NCI-H2196 (cell line): Measurements from ENCODE around the gene TMEM44.
"Not testable (repeated sequence)": the region's sequence is repeated elsewhere in the genome, so short reads cannot be mapped to it uniquely, and the experiment has no call there.

Source experiments
- DNase-seq: peaks from one replicate; lab custom pipeline; 2025; ENCODE audit not compliant: unreplicated experiment; lab: John Stamatoyannopoulos, UW

The TMEM44 gene

DNA sequence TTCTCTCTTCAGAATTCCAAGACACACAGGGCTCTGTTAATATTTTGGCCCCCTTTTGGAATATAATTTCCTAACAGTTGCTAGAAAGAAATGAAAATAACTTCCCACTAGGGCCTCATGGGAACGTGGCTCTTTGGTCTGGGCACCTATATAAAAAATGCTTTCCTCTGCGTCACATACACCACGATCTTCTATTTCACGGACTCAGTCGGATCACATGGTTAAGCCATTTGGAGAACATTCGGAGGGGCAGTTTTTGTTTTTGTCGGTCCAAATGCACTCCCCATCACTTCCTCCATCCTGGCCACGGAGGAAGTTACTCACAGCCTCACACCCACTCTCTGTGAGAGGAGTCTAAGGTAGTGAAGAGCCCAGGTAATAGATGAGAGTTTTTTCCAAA, 21.0 kb downstream of the TMEM44 start:
- DNase-seq = no peak

DNA sequence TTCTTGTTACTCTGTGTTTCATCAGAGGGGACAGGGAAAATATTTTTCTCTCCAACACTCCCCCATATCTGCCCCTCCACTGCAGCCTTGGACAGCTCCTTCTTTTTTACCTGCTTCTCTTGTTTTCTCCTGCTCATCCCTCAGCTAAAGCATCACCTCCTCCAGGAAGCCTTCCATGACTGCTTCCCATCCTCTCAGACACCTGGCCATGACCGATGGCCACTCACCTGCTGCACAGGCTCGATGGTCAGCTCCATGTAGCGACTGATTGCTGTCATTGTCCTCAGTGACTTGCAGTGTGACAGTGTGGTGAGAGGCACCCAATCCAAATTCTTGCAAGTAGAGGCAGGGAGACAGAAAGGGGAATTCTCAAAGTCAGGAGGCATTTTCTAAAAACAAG, 22.5 kb downstream of the TMEM44 start:
- DNase-seq = no peak

DNA sequence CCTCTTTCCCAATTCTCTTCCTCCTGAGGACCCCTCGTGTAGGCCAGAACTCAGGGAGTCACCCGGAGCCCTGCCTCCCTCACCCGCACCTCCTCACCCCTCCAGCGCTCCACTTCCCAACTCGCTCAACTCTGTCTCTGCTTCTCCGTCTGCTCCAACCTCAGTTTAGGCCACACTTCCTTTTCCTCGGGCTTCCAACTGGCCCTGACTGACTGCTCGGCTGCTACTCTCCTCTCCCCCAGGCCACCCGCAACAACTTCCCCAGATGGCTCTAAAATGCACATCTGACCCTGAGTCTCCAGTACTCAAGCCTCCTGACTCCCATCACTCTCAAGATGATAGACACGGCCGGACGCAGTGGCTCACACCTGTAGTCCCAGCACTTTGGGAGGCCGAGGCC, 23.6 kb downstream of the TMEM44 start:
- no peak for DNase-seq

DNA sequence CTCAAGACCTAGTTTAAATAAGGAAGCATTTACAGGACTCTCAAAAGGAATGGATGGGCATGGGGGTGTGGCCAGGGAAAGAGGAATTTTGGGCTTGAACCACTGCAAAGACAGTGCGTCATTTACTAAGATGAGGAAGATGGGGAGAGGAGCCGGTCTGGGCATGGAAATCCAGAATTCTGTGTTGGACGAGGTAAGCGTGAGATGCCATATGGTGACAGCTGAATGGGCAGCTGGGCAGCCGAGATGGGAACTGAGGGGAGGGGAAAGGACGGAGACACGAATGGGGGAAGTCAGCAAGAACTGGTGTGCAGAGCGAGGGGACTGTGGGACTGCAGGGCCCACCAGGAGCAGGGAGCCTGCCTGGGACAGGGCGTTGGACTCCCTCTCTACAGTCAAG, 24.2 kb downstream of the TMEM44 start:
- no peak for DNase-seq

- DNase-seq = no peak
These were observed 25.4 kb downstream of the TMEM44 start for GRCh38 chr3:194607592-194608389.

DNA sequence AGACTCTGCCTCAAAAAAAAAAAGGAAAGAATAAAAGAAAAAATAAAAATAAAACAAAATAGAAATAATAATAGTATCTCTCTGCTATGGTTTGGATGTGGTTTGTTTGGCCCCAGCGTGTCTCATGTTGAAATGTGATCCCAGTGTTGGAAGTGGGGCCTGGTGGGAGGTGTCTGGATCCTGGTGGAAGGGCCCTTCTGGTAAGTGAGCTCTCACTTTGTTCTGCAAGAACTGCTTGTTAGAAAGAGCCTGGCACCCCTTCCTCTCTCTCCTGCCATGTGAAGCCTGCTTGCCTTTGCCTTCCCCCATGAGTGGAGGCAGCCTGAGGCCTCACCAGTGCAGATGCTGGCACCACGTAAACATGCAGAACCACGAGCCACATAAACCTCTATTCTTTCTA, 26.3 kb downstream of the TMEM44 start:
- DNase-seq = no peak

GRCh38 chr3:194606163-194606562, 27.1 kb downstream of the TMEM44 start:
- no peak for DNase-seq

GRCh38 chr3:194605314-194605713, 27.9 kb downstream of the TMEM44 start:
- not testable (repeated sequence) for DNase-seq

DNA sequence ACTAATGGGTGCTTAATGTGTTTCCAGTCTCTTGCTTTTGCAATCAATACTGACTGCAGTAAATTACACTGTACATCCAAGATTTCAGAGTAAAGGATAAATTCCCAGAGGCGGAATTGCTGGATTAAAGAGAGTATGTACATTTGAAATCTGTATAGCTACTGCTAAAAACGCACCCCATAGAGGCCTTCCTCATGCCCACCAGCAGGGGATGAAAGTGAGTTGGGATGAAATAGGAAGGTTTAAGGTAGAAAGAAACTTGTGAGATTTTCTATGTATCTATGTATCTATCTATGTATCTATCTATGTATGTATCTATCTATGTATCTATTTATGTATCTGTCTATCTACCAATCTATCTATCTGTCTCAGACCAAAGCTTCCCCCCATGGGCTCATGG, 28.4 kb downstream of the TMEM44 start:
- no peak for DNase-seq

GRCh38 chr3:194604126-194604525, 29.1 kb downstream of the TMEM44 start:
- no peak for DNase-seq

DNA sequence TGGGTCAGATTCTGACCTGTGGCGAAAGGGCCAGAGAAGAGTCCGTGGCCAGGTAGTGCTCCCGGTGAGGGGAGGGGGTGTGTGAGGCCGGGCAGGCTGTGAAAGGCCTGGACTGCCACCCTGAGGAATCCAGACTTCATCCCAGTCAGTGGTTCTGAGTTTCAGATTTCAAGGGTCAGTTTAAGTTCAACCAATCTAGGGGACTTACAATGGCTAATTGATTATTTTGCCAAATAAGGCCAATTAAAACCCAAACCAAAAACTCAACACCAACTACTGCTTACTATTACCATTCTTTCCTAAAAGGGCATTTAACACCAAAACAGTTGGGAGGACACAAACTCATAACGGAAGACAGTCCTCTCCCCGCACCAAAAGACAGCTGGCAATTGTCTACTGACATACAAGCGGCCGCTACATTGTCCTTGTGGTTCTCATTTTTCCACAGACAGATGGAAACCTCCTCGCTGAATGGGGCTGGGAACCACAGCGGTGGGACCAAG, 30.5 kb downstream of the TMEM44 start:
- DNase-seq = no peak

DNA sequence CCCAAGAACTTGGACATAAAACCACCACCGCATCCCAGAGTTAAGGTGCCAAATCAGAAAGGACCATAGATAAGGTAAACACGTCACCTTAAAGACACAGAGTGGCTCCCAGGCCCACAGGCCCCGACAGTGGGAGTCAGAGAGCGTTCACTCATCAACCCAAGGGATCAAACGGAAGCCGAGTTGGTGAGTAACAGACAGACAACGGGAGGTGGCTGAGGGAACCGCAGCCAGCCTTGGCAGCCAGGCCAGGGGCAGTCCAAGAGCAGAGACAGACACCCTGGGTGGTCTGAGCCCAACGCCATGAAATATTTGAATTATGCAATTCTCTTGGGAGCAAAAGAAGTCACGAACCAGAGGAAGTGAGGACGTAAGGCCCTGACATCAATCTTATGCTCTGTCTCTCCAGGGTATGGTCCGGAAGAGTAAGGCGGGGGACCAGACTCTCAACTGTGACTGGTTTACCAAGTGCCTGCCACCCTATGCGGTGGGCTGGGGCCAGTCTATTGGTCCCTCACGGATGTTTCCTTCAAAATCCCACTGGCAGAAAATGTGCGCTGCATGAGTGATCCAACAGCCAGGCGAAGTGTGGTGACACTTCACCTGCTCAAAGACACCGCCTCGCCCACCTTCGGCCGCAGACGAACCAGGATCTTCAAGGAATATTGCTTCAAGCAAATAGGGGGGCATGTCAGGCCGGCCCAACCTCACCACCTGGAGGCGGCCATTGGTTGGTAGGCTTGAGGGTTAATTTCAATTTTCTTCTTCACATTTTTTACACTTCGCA, 34.3 kb downstream of the TMEM44 start:
- DNase-seq = no peak

- DNase-seq = no peak
These were observed 36.3 kb downstream of the TMEM44 start for GRCh38 chr3:194596906-194597305.

DNA sequence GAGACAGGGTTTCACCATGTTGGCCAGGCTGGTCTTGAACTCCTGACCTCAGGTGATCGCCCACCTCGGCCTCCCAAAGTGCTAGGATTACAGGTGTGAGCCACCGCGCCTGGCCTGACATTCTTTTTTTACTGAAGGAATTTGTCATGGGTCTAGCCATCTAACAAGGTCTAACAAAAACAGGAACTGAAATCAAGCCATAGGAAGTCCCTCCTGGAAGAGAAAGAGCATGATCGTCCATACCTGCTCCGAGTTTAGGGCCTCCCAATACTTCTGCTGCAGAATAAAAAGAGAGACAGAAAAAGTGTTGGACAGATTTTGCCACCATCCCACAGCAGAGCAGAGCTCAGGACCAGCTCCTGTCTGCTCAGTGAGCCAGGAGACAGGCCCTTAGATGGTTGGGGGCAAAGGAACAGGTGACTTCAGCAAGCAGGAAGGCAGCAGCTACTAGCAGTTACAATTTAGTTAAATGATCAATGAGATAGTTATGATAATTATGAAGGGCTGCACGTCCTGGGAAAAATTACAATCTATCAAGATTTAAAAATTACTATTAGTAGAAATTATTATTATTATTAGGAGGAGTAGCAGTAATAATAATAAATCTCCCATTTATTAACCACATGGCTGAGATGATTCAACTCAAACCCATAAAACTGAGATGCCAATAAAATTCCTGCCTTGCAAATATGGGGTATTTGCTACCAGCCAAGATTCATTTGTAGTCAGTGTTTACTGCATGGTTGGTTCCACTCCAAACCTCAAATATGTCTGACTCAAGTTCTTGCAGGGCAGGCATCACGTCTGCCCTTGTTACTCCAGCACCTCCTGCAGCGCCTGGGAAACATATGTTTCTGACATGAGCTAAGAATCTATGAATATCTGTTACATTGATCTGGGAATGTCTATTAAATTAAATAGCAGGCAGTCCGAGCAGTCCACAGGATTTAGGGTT, 40.1 kb downstream of the TMEM44 start:
- peak; percentile 82 for DNase-seq

GRCh38 chr3:194588741-194589140, 44.5 kb downstream of the TMEM44 start:
- DNase-seq = no peak

GRCh38 chr3:194588236-194588635, 45.0 kb downstream of the TMEM44 start:
- no peak for DNase-seq

GRCh38 chr3:194587438-194587931, 45.7 kb downstream of the TMEM44 start:
- no peak for DNase-seq

DNA sequence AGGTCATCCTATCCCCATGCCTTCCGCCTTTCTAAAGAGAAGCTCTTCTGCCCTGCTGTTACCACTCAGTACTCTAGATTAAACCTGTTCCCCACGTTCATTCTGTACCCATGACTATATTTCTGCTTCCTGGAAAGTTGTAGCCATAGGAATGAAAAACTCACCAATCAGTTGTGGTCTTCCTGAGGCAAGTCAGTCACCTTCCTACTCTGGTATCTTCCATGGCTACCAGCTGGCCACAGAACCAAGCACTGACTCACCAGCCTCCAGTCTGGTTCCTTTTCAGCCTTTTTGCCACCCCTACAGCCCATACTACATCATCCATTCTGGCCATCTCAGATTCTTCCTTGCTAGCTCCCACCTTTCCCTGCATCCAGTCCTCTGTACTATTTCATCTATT, 46.4 kb downstream of the TMEM44 start:
- DNase-seq = no peak

DNA sequence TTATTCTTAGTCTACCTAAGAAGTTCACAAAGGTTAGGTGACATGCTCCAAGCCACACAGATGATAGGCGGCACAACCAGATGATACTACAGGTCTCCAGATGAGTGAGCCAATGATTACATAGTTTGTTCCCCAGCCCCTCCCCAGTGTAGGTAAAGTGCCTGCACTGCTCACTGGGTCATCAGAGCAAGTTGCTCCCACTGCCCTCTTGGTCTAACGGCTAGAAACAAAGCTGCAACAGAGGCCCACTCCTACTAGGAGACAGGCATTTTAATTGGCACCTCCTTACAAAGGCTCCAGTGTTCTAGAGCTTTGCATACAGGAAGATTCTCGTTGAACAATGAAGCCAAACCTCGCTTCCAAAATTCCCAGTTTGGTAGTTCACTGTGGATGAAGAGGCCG, 47.3 kb downstream of the TMEM44 start:
- no peak for DNase-seq

DNA sequence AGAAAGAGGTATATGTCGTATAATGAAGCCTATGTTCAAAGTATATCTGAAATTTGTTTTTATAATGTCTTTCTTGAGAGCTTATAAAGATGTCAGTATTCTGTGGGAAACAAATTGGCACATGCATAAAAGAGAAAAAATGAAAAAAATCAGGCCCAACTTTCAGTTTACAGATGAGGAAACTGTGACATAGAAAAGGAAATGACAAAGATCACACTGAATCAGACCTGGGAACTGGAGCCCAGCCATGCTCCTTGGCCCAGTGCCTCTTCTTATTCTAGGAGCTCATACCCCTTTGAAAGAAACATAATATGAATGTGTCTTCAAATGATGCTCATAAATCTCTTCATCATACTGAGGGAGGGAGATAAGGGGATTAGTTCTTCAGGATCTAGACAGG, 48.4 kb downstream of the TMEM44 start:
- no peak for DNase-seq

- no peak for DNase-seq
These were observed 48.9 kb downstream of the TMEM44 start for GRCh38 chr3:194584320-194584776.
